ENCODE measurements around the gene CDH13.

CDH13 gene

GRCh38 chr16:83717814-83718213 is 1091.0 kb downstream of the CDH13 start:
- H3K27ac Mint-ChIP-seq, result peak overlapping the region; percentile 4
- TF ChIP-seq, protein P1, sequence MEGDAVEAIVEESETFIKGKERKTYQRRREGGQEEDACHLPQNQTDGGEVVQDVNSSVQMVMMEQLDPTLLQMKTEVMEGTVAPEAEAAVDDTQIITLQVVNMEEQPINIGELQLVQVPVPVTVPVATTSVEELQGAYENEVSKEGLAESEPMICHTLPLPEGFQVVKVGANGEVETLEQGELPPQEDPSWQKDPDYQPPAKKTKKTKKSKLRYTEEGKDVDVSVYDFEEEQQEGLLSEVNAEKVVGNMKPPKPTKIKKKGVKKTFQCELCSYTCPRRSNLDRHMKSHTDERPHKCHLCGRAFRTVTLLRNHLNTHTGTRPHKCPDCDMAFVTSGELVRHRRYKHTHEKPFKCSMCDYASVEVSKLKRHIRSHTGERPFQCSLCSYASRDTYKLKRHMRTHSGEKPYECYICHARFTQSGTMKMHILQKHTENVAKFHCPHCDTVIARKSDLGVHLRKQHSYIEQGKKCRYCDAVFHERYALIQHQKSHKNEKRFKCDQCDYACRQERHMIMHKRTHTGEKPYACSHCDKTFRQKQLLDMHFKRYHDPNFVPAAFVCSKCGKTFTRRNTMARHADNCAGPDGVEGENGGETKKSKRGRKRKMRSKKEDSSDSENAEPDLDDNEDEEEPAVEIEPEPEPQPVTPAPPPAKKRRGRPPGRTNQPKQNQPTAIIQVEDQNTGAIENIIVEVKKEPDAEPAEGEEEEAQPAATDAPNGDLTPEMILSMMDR (IDR thresholded peaks at IDR 0.05), result no peak
- peaks cover 15% of the 10 kb centered on the region for H3K4me1 Mint-ChIP-seq
- H3K27me3 Mint-ChIP-seq (ENCODE audit: low read depth, poor library complexity), result peaks cover 9% of the 10 kb centered on the region
- H3K4me3 Mint-ChIP-seq, result no peak overlapping the region
- DNase-seq, result no peak
- H3K9me3 Mint-ChIP-seq, result no peaks in the 10 kb centered on the region
- no peaks in the 10 kb centered on the region for H3K36me3 Mint-ChIP-seq (ENCODE audit: low read depth)

DNA sequence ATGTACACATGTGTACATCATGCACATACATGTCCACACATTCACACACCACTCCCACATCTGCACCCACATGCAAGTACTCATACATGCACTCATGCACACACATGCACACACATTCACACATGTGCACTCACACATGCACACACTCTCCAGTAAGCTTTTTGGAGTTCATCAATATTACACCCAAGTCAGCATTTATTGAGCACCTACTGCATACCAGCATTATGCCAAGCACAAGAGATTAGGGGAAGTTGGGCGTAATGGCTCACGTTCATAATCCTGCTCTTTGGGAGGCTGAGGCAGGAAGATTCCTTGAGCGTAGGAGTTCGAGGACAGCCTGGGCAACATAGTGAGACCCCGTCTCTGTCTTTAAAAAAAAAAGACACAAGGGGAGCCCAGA is 1093.4 kb downstream of the CDH13 start:
- no peak for DNase-seq
- no peaks in the 10 kb centered on the region for H3K9me3 Mint-ChIP-seq
- TF ChIP-seq, protein P1 (IDR thresholded peaks at IDR 0.05), result no peak
- H3K4me1 Mint-ChIP-seq, result peaks cover 20% of the 10 kb centered on the region
- no peak overlapping the region for H3K27ac Mint-ChIP-seq
- H3K36me3 Mint-ChIP-seq (ENCODE audit: low read depth), result no peaks in the 10 kb centered on the region
- peaks cover 13% of the 10 kb centered on the region for H3K27me3 Mint-ChIP-seq (ENCODE audit: low read depth, poor library complexity)
- no peak overlapping the region for H3K4me3 Mint-ChIP-seq

GRCh38 chr16:83720981-83721380 is 1094.2 kb downstream of the CDH13 start:
- no peak overlapping the region for H3K4me3 Mint-ChIP-seq
- H3K9me3 Mint-ChIP-seq, result no peaks in the 10 kb centered on the region
- no peak overlapping the region for H3K27ac Mint-ChIP-seq
- no peak for DNase-seq
- TF ChIP-seq, protein P1 (IDR thresholded peaks at IDR 0.05), result no peak
- H3K27me3 Mint-ChIP-seq (ENCODE audit: low read depth, poor library complexity), result peaks cover 13% of the 10 kb centered on the region
- H3K4me1 Mint-ChIP-seq, result peaks cover 19% of the 10 kb centered on the region
- no peaks in the 10 kb centered on the region for H3K36me3 Mint-ChIP-seq (ENCODE audit: low read depth)

GRCh38 chr16:83721676-83722075 is 1094.9 kb downstream of the CDH13 start:
- Mint-ChIP-seq H3K4me3 (no peak overlapping the region), H3K27me3 (ENCODE audit: low read depth, poor library complexity) (peaks cover 13% of the 10 kb centered on the region), H3K4me1 (peaks cover 19% of the 10 kb centered on the region), H3K9me3 (no peaks in the 10 kb centered on the region), H3K36me3 (ENCODE audit: low read depth) (no peaks in the 10 kb centered on the region), H3K27ac (peak overlapping the region; percentile 69)
- TF ChIP-seq, protein P1 (IDR thresholded peaks at IDR 0.05), result no peak
- DNase-seq, result no peak

DNA sequence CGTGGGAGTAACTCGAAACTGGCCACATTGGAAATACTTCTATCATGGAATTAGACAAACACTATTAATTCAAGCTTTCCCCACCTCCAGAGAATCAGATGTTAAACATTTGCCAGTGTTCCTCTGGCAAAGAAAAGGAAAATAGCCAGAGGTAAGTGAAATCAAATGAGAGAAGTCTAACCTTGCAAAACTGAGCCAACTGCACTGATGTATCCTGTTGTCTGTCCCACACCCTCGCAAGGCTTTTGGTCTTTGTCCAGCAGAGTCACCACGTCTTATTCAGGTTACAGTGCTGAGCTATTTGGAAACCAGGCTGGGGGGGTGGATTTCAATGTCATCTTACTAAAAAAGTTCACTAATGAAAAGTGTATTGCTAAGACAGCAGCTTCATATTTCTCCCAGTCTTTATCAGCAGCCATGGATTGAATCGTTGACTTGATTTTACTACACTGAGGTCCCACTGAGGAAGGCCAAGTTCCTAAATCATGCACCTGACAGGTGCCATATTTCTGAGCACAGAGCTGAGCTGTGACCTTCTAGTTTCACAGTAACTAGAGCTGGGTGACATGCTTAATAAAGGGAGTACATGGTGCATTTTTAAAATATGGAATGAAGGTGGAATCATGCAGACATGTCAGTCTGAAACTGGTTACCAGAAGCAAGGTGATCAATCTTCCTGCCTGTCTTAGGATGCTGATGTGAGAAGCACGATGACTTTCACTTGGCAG is 1095.9 kb downstream of the CDH13 start:
- Mint-ChIP-seq H3K9me3 (peaks cover 4% of the 10 kb centered on the region), H3K36me3 (ENCODE audit: low read depth) (no peaks in the 10 kb centered on the region), H3K4me3 (no peak overlapping the region), H3K27me3 (ENCODE audit: low read depth, poor library complexity) (peaks cover 13% of the 10 kb centered on the region), H3K4me1 (peaks cover 13% of the 10 kb centered on the region), H3K27ac (no peak overlapping the region)
- DNase-seq, result no peak
- TF ChIP-seq, protein P1 (IDR thresholded peaks at IDR 0.05), result no peak

DNA sequence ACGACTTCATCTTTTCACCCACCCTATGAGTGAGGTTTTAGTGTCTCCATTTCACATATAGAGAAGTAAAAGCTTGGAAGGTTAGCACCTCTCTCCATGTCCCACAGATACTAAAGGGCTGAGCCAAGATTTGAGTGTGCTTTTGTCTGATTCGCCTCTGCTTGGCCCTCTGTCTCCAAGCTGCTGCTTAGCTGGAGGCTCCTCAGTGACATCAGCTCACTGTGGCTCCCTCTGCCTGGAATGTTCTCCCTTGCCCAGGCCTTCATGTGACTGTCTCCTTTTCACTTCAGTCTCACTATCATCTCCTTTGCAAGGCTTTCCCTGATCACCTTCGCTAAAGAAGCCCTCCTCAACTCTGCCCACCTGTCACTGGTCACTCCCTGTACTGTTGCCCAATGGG is 1096.5 kb downstream of the CDH13 start:
- H3K9me3 Mint-ChIP-seq, result peaks cover 4% of the 10 kb centered on the region

More for the DNA sequence above, 1096.5 kb downstream of the CDH13 start:
- Mint-ChIP-seq H3K27ac (no peak overlapping the region), H3K27me3 (ENCODE audit: low read depth, poor library complexity) (peaks cover 13% of the 10 kb centered on the region), H3K36me3 (ENCODE audit: low read depth) (no peaks in the 10 kb centered on the region), H3K4me3 (no peak overlapping the region), H3K4me1 (peaks cover 8% of the 10 kb centered on the region)
- TF ChIP-seq, protein P1 (IDR thresholded peaks at IDR 0.05), result no peak
- DNase-seq, result no peak

Data from nephron progenitor cell (in vitro differentiated cells).